Endometrial microvascular endothelial cells (primary cell): ENCODE data around the gene CPA5. TPM values are rescaled to one million over a fixed set of nuclear protein-coding genes. Genes with fewer than 3 reads are reported as not detected.

Experiments
- in situ Hi-C: cut with HindIII; loops from 2 replicates; pipeline ENCODE4 v1.10.0; 2017; ENCODE audit warnings: low sequenced_read_pairs, low pct_unique_long_range_greater_than_20kb; ENCODE audit errors: inconsistent ontology term
- total RNA-seq: library from RNA; depleted of rRNA; stranded (reverse); fragments of >200 nt; gene quantifications from one replicate; pipeline ENCODE4 v1.2.3, GENCODE V29; 2015; ENCODE audit errors: inconsistent ontology term

The CPA5 gene
- total RNA-seq, 1 donor from 2014 or later = not detected

- in situ Hi-C loops = no loop called here
These were observed 43.2 kb downstream of the CPA5 start for GRCh38 chr7:130387628-130388403.

- in situ Hi-C loops = no loop called here
These were observed 44.1 kb downstream of the CPA5 start for GRCh38 chr7:130388671-130389070.

- in situ Hi-C loops = no loop called here
These were observed 45.9 kb downstream of the CPA5 start for GRCh38 chr7:130390486-130390885.

- in situ Hi-C loops = no loop called here
These were observed 48.5 kb downstream of the CPA5 start for GRCh38 chr7:130393101-130393561.

DNA sequence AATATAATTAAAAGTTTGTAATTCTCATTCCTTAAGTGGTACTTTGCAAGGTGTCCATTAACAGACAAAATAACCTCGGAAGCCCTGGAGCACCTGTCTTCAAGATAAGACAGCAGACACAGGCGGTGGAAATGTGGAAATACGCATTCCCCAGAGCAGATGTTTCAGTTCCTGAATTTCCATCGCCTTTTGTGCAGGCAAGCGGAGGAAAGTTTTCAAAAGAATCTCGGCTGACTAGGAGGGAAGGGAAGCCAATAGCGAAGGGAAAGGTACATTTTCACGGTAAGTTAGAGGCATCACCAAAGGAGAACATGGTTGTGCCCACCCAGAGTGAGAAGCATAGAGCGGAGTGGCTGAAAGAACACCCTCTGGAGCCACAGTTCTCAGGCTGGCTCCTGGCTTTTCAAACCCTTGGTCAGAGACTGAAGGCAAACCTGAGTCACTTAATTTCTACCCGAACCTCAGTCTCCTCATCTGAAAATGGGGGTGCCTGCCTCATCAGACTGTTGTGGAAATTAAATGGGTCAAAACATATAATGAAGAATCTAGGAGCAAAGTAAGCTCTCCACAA, 49.3 kb downstream of the CPA5 start:
- in situ Hi-C loops = no loop called here

DNA sequence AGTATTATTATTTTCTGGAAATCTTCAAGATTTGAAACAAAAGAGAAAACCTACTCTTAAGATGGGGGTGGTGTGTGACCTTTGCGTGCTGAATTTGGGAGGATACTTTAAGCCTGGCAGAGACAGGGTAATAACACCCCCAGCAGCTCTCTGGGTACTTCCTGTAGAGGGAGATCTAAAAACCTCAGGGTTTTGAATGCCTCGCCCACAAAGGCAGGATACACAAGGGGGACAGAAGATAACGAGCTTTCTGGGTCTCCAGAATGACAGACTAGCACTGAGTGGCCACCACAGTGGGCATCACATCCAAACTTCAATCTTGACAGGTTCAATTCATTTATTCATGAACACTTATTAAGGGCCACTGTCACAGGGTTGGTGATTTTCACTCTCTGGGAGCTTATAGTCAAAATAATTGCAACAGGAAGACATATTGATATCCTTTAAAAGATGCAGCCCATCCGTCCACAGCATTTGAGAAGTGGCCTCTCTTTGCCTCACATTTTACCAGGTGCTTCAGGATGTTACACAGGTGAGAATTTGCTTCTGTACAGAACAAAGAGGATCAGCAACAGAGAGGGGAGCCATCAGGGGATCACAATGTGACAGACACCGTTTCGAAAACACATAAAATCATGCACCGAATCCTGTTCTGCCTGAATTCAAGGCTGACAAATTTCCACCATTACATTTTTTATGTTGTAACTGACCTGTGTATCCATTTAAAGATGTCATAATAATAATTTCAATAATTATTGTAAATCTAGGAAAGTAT, 50.0 kb downstream of the CPA5 start:
- in situ Hi-C loops = no loop called here

GRCh38 chr7:130395421-130395820, 50.8 kb downstream of the CPA5 start:
- in situ Hi-C loops = no loop called here

DNA sequence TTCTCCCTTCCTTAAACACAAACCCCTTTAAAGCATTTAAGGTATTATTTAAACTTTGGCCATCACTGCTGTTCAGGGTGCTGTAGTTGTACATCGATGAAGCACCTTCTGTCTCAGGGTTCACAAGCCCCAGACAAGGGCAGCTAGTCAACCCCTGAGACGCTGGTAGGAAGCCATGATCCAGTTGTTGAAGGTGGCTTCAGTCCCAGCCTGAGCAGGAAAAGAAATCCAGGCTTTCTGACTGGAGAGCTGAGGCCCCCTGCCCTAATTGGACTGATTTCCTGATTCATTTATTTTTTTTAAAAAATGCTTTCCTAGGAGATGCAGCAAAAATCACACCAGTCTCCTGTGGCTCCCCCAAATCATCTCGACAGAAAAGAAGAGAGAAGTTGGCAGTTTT, 51.5 kb downstream of the CPA5 start:
- in situ Hi-C loops = no loop called here

GRCh38 chr7:130397051-130397757, 52.6 kb downstream of the CPA5 start:
- in situ Hi-C loops = no loop called here

DNA sequence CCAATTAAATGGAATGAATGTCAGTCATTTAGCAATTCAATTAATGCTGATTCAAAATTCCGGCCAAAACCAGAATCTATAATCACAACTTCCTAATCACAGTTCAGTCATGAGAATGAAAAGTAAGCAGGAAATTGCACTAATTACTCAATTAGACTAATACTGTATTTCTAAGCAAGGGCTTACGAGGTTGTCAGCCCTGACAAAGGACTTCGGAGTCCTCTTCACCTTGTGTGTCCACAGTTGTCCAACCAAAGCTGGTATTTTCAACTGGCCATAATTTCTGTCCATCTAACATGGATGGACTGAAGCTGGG, 53.1 kb downstream of the CPA5 start:
- in situ Hi-C loops = no loop called here

DNA sequence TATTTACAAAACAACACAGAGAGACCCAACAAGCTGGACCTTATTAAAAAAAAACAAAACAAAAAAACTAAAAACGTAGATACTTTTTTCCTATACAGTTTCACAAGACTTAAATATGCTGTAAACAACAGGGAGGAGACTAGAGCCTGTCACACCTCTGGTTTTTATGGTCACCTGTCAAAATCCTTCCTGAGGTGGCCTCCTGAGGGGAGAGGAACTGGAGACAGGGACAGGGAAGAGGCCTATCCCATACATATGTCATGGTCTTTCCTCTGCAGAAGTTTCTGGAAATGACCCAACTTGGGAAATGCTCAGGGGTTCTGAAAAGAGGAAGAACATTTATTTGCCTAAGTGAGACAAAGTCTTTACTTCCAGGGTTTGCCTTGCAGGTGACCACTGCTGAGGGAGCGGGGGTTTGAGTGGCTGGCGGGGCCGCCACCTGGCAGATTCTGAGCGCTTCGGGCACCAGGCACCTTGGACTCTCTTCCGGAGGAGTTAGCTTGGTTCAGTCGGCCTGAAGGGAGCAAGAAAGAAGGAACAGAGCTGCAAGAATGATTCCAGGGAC, 54.0 kb downstream of the CPA5 start:
- in situ Hi-C loops = no loop called here

DNA sequence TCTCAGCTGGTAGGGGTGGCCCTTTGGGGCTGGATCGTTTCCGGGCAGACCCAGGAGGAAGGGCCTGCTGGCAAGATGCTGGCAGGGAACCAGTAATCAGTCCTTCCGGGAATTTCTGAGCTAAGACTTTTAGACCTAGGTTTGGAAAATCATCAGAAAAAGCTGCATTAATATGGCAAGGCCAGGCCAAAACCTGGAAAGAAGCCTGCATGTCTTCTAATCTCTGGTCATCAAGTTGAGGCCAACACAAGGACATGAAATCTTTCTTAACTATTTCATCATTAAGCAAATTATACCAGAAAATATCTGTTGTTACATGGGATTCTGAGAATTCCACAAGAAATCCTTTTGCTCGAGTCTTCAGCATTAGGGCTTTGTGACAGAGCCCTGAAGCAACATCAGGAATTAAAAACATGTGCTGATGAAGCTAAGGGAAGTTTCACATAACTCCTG, 55.5 kb downstream of the CPA5 start:
- in situ Hi-C loops = no loop called here

DNA sequence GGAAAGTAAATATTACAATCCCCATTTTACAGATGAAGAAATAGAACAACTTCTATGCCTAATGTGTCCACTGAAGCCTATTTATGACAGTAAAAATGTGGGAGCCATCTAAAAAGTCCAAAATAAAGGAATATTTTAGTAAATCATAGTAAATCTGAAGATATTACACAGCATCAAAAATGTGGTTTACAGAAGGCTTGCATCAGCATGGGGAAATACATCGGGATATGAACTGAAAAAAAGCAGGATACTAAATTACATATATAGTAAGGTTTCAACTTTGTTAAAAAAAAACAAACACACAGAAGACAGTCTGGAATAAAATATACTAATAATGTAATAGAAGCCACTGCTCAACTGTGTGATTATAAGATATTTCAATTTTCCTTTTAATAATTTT, 56.5 kb downstream of the CPA5 start:
- in situ Hi-C loops = no loop called here

- in situ Hi-C loops = no loop called here
These were observed 57.0 kb downstream of the CPA5 start for GRCh38 chr7:130401578-130401977.

- in situ Hi-C loops = no loop called here
These were observed 60.4 kb downstream of the CPA5 start for GRCh38 chr7:130405003-130405402.

DNA sequence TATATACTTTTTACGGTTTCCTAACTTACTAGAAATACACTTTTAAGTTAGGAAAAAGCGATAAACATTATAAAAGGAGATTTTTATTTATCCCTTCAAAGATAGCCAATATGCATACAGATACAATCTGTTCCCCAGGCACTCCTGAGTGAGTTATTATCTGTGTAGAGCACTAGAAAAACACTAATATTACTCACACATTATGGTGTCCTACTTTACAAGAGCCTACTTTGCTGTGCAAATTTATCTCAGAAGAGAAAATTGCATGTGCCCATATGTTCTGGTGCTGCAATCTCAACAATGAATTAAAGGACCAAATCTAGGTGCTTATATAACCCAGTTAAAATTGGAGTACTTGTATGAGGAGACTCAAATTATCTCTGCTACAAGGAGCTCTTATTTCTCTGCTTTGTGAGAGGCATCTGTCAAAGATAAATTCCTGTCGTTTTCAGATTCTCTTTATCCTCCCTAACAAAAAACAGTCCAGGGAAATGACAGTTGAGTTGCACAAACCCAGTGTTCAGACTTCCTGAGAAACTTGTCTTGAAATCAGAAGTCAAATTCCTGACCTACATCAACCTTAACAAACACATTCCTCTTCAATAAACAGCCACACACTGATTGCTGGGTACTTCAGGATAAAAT, 64.6 kb downstream of the CPA5 start:
- in situ Hi-C loops = no loop called here

- in situ Hi-C loops = no loop called here
These were observed 65.1 kb downstream of the CPA5 start for GRCh38 chr7:130409712-130410072.

DNA sequence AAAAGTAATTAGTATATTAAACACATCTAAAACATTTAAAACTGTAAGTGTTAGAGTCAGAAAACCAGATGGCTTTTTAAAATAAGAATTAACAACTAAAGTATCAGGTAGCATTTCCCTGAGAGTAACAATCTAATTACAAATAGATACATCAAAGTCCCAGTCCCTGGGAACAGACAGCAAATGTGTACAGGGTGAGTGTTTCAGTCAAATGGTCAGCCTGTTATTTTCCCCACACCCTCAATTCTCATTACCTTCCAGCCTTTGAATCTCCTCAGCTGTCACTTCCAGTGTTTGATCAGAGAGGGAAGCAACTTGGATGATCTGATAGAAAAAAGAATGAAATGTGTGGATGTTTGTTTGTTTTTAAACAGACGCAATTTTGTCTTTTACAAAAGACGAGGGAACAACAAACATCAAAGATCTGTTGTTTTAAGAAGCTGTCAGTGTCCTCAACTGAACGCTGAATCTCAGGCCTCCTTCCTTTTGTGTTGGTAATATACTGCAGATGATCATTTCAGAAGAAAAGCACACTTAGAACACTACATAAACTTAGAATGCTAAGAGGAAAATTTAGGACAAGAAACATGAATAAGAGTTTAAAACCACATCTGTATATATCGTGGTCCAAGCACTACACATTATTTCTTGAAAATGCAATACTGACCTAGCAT, 66.4 kb downstream of the CPA5 start:
- in situ Hi-C loops = no loop called here
